MM.1S (cell line): ENCODE measurements around the gene GLS.

Experiments used
- EZH2 ChIP-seq: fragments of 300-600 bp; sonication (generic); optimal IDR thresholded peaks from 2 replicates; pipeline ENCODE3; 2017; ENCODE audit warnings: low read depth, mild to moderate bottlenecking, antibody characterized with exemption, low read length, mixed read lengths
- TF ChIP-seq, protein P1 (sequence below): fragments of 300-600 bp; sonication (generic); IDR thresholded peaks from 2 replicates; pipeline ENCODE4 v1.5.1; 2016; ENCODE audit warnings: antibody characterized with exemption, low read length, mixed read lengths

GRCh38 chr2:190978389-190979053, 97.9 kb downstream of the GLS start:
- TF ChIP-seq, protein P1, sequence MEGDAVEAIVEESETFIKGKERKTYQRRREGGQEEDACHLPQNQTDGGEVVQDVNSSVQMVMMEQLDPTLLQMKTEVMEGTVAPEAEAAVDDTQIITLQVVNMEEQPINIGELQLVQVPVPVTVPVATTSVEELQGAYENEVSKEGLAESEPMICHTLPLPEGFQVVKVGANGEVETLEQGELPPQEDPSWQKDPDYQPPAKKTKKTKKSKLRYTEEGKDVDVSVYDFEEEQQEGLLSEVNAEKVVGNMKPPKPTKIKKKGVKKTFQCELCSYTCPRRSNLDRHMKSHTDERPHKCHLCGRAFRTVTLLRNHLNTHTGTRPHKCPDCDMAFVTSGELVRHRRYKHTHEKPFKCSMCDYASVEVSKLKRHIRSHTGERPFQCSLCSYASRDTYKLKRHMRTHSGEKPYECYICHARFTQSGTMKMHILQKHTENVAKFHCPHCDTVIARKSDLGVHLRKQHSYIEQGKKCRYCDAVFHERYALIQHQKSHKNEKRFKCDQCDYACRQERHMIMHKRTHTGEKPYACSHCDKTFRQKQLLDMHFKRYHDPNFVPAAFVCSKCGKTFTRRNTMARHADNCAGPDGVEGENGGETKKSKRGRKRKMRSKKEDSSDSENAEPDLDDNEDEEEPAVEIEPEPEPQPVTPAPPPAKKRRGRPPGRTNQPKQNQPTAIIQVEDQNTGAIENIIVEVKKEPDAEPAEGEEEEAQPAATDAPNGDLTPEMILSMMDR, result no peak
- TF ChIP-seq EZH2, result no peak
